Erythroblast (primary cell): ENCODE results near the gene CDH13.

Experiments used
- GATA1 ChIP-seq: IDR thresholded peaks from 2 replicates; pipeline ENCODE4 v1.6.1; 2011; ENCODE audit warnings: low read depth, mild to moderate bottlenecking, control low read depth, low read length, moderate library complexity
- POLR2A ChIP-seq: IDR thresholded peaks from 2 replicates; pipeline ENCODE4 v1.6.1; 2011; ENCODE audit warnings: mild to moderate bottlenecking, low read length

- TF ChIP-seq POLR2A (no peak), GATA1 (no peak)
Observed at GRCh38 chr16:83713597-83713996, 1086.8 kb downstream of the CDH13 start.
